GM21526 (cell line): Measurements from ENCODE around the gene RAPGEF2.

Experiments
- ATAC-seq: cut with Tn5 transposase; IDR thresholded peaks from one replicate; pipeline ENCODE4 v1.9.1; 2021; ENCODE audit warnings: moderate library complexity; ENCODE audit not compliant: unreplicated experiment, low FRiP score

RAPGEF2 gene

GRCh38 chr4:159188646-159189045, 85.8 kb downstream of the RAPGEF2 start:
- ATAC-seq = no peak

- ATAC-seq = no peak
Observed at GRCh38 chr4:159190651-159191050, 87.8 kb downstream of the RAPGEF2 start.

GRCh38 chr4:159191989-159192388, 89.1 kb downstream of the RAPGEF2 start:
- ATAC-seq = no peak

- no peak for ATAC-seq
Observed at GRCh38 chr4:159193046-159193620, 90.3 kb downstream of the RAPGEF2 start.

- no peak for ATAC-seq
Observed at GRCh38 chr4:159195361-159195769, 92.5 kb downstream of the RAPGEF2 start.

- ATAC-seq = no peak
Observed at GRCh38 chr4:159197260-159197884, 94.5 kb downstream of the RAPGEF2 start.

GRCh38 chr4:159197885-159198269, 95.0 kb downstream of the RAPGEF2 start:
- no peak for ATAC-seq

- no peak for ATAC-seq
Observed at GRCh38 chr4:159199826-159200225, 96.9 kb downstream of the RAPGEF2 start.

GRCh38 chr4:159201168-159201567, 98.3 kb downstream of the RAPGEF2 start:
- ATAC-seq = no peak

- ATAC-seq = no peak
Observed at GRCh38 chr4:159204566-159204965, 101.7 kb downstream of the RAPGEF2 start.

GRCh38 chr4:159205466-159205865, 102.6 kb downstream of the RAPGEF2 start:
- no peak for ATAC-seq

GRCh38 chr4:159206427-159206871, 103.6 kb downstream of the RAPGEF2 start:
- peak; percentile 89 for ATAC-seq

GRCh38 chr4:159209249-159209648, 106.4 kb downstream of the RAPGEF2 start:
- no peak for ATAC-seq

- ATAC-seq = no peak
Observed at GRCh38 chr4:159210975-159211374, 108.1 kb downstream of the RAPGEF2 start.

- ATAC-seq = no peak
Observed at GRCh38 chr4:159212675-159213293, 109.9 kb downstream of the RAPGEF2 start.

- no peak for ATAC-seq
Observed at GRCh38 chr4:159216834-159217233, 114.0 kb downstream of the RAPGEF2 start.

- no peak for ATAC-seq
Observed at GRCh38 chr4:159219862-159220261, 117.0 kb downstream of the RAPGEF2 start.

GRCh38 chr4:159220353-159220752, 117.5 kb downstream of the RAPGEF2 start:
- ATAC-seq = no peak

GRCh38 chr4:159221280-159221679, 118.4 kb downstream of the RAPGEF2 start:
- no peak for ATAC-seq

- no peak for ATAC-seq
Observed at GRCh38 chr4:159222043-159222552, 119.2 kb downstream of the RAPGEF2 start.

- ATAC-seq = no peak
Observed at GRCh38 chr4:159224408-159224807, 121.5 kb downstream of the RAPGEF2 start.

- no peak for ATAC-seq
Observed at GRCh38 chr4:159227378-159227777, 124.5 kb downstream of the RAPGEF2 start.
